Measurements from ENCODE around the gene GPD2.

Gene GPD2

GRCh38 chr2:156435396-156435717 lies 822 bp upstream of the GPD2 start:
- H3K4me3 ChIP-seq (ENCODE audit: low read length): peak overlapping the region; percentile 67
- DNase-seq (ENCODE audit: low read depth): no peak
- no peak for TF ChIP-seq CTCF (IDR thresholded peaks at IDR 0.05; ENCODE audit: insufficient read depth, low read depth, low read length, missing control alignments)

- H3K4me3 ChIP-seq (ENCODE audit: low read length): peak overlapping the region; percentile 67
- peak; percentile 44 for DNase-seq (ENCODE audit: low read depth)
- TF ChIP-seq CTCF (IDR thresholded peaks at IDR 0.05; ENCODE audit: insufficient read depth, low read depth, low read length, missing control alignments): no peak
These were observed 412 bp downstream of the GPD2 start for GRCh38 chr2:156436497-156437085.

GRCh38 chr2:156437272-156437930 lies 1.2 kb downstream of the GPD2 start:
- no peak for TF ChIP-seq CTCF (IDR thresholded peaks at IDR 0.05; ENCODE audit: insufficient read depth, low read depth, low read length, missing control alignments)
- peak; percentile 72 for DNase-seq (ENCODE audit: low read depth)
- peak overlapping the region; percentile 67 for H3K4me3 ChIP-seq (ENCODE audit: low read length)

- TF ChIP-seq CTCF (IDR thresholded peaks at IDR 0.05; ENCODE audit: insufficient read depth, low read depth, low read length, missing control alignments): no peak
- DNase-seq (ENCODE audit: low read depth): peak; percentile 97
- peak overlapping the region; percentile 67 for H3K4me3 ChIP-seq (ENCODE audit: low read length)
These were observed 1.8 kb downstream of the GPD2 start for GRCh38 chr2:156437931-156438410.

- no peak for DNase-seq (ENCODE audit: low read depth)
- no peak for TF ChIP-seq CTCF (IDR thresholded peaks at IDR 0.05; ENCODE audit: insufficient read depth, low read depth, low read length, missing control alignments)
- no peak overlapping the region for H3K4me3 ChIP-seq (ENCODE audit: low read length)
These were observed 6.9 kb downstream of the GPD2 start for GRCh38 chr2:156443089-156443488.

- peak; percentile 84 for DNase-seq (ENCODE audit: low read depth)
- no peak overlapping the region for H3K4me3 ChIP-seq (ENCODE audit: low read length)
- TF ChIP-seq CTCF (IDR thresholded peaks at IDR 0.05; ENCODE audit: insufficient read depth, low read depth, low read length, missing control alignments): no peak
These were observed 9.4 kb downstream of the GPD2 start for GRCh38 chr2:156445296-156446220.
